Fibroblast of skin of left quadriceps (primary cell): ENCODE measurements around the gene SOX15.
A peak's percentile ranks its signal among the peaks of the same experiment; 100 is the strongest.

Experiments
- DNase-seq, 2 experiments: peaks; one replicate each; pipeline ENCODE4 v3.0.0-alpha.2; 2013; ENCODE audit warnings: low read depth in 2 of 2

The SOX15 gene

GRCh38 chr17:7577327-7578199, 12.3 kb downstream of the SOX15 start:
- DNase-seq = no peak

- no peak for DNase-seq
Measured at GRCh38 chr17:7576432-7576937, 13.4 kb downstream of the SOX15 start.

DNA sequence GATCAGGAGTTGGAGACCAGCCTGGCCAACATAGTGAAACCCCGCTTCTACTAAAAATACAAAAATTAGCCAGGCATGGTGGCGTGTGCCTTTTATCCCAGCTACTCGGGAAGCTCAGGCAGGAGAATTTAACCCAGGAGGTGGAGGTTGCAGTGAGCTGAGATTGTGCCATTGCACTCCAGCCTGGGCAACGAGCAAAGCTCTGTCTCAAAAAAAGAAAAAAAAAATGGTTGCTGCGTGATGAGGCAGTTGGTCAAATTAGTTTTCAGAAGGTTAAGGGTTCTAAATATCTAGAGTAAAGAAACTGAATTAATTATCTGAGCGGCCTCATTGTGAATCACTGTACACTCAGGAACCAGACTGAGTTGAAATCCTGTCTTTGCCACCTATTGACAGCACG, 13.9 kb downstream of the SOX15 start:
- DNase-seq = no peak

GRCh38 chr17:7575481-7575883, 14.4 kb downstream of the SOX15 start:
- DNase-seq = no peak

GRCh38 chr17:7574176-7574953, 15.5 kb downstream of the SOX15 start:
- DNase-seq = no peak

DNA sequence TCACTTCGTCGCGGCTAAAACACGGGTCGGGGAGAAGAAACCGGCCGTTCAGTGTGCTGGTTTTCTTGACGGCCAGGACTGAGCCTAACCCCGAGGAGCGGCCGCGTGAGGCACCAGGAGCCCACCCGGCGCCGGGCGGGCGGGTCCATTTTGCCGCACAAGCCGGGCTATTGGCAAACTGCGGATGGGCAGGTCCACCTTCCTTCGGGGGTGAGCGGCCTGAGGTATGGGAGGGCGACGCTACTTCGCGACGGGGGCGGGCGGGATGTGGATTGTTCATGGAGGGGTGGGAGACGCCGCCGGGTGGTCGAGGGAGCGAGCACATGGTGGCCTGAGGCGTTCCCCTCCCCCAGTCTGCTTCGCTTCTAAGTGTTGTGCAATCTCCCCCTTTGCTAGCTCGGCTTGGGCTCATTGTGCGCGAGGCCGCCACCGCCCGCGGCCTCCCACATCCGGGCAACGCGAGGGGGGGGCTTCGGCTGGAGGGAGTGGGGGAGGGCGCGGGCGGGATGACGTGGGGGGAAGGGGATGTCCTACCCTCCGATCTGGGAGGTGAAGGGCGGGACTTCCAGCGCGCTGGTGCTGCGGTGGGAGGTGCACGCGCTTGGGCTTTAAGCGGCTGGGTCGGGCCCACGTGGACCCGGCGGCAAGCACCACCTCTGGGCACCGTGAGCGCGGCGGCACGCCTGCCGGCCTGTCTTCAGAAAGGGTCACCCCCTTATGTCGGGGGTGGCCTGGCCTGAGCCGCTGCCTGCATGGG, 16.4 kb downstream of the SOX15 start:
- DNase-seq = peak; percentile 87

- peak; percentile 99 for DNase-seq
Measured at GRCh38 chr17:7572588-7573323, 17.1 kb downstream of the SOX15 start.

GRCh38 chr17:7572338-7572587, 17.6 kb downstream of the SOX15 start:
- DNase-seq = no peak

DNA sequence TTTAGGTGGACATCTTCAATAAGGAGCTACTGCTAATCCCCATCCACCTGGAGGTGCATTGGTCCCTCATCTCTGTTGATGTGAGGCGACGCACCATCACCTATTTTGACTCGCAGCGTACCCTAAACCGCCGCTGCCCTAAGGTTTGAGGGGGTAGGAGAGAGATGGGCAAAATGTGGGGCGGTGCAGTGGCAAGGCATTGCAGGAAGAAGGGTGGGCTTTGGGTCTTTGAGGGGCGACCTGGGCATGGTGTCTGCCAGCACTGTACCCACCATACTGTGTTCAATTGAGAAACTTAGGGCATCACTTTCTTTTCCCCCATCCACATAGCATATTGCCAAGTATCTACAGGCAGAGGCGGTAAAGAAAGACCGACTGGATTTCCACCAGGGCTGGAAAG, 19.5 kb downstream of the SOX15 start:
- DNase-seq = no peak

GRCh38 chr17:7569571-7569970, 20.3 kb downstream of the SOX15 start:
- DNase-seq = no peak

- DNase-seq = no peak
Measured at GRCh38 chr17:7563115-7563869, 26.6 kb downstream of the SOX15 start.

GRCh38 chr17:7562208-7562605, 27.7 kb downstream of the SOX15 start:
- DNase-seq = no peak

- DNase-seq = peak; percentile 69 to 77
Measured at GRCh38 chr17:7561589-7562207, 28.2 kb downstream of the SOX15 start, which contains the start of gene SENP3. TSS of gene SENP3 (plus strand) at chr17:7561919. CDS start at chr17:7563077, 1,158 bp downstream.

- DNase-seq = peak; percentile 51 to 60
Measured at GRCh38 chr17:7561028-7561575, 28.8 kb downstream of the SOX15 start.

- no peak for DNase-seq
Measured at GRCh38 chr17:7560172-7561027, 29.5 kb downstream of the SOX15 start.

GRCh38 chr17:7559320-7560171, 30.3 kb downstream of the SOX15 start:
- DNase-seq = no peak

- DNase-seq = no peak
Measured at GRCh38 chr17:7558544-7559319, 31.2 kb downstream of the SOX15 start, which contains the start of gene TNFSF13. TSS of gene TNFSF13 (plus strand) at chr17:7558750. CDS start at chr17:7559040, 290 bp downstream.
